HG03196 (cell line): ENCODE results near the gene GATB.
"Not testable (repeated sequence)": the region's sequence is repeated elsewhere in the genome, so short reads cannot be mapped to it uniquely, and the experiment has no call there.

Experiments used
- ATAC-seq: cut with Tn5 transposase; IDR thresholded peaks from one replicate; pipeline ENCODE4 v1.9.1; 2021; ENCODE audit not compliant: unreplicated experiment

The GATB gene

GRCh38 chr4:151736361-151736760 is 24.4 kb downstream of the GATB start:
- no peak for ATAC-seq

GRCh38 chr4:151731670-151732069 is 29.1 kb downstream of the GATB start:
- not testable (repeated sequence) for ATAC-seq

GRCh38 chr4:151729731-151730559 is 30.9 kb downstream of the GATB start:
- ATAC-seq, result no peak

- no peak for ATAC-seq
Observed at GRCh38 chr4:151728679-151729078, 32.1 kb downstream of the GATB start.

GRCh38 chr4:151728006-151728405 is 32.8 kb downstream of the GATB start:
- no peak for ATAC-seq

- ATAC-seq, result no peak
Observed at GRCh38 chr4:151727365-151727764, 33.4 kb downstream of the GATB start.

GRCh38 chr4:151725087-151725486 is 35.7 kb downstream of the GATB start:
- ATAC-seq, result no peak

- no peak for ATAC-seq
Observed at GRCh38 chr4:151721916-151722315, 38.9 kb downstream of the GATB start.

GRCh38 chr4:151721466-151721865 is 39.3 kb downstream of the GATB start:
- ATAC-seq, result no peak

- ATAC-seq, result no peak
Observed at GRCh38 chr4:151719956-151720334, 40.9 kb downstream of the GATB start.

- ATAC-seq, result no peak
Observed at GRCh38 chr4:151718984-151719955, 41.5 kb downstream of the GATB start.

GRCh38 chr4:151717909-151718628 is 42.7 kb downstream of the GATB start:
- no peak for ATAC-seq

GRCh38 chr4:151717314-151717713 is 43.5 kb downstream of the GATB start:
- no peak for ATAC-seq

- ATAC-seq, result no peak
Observed at GRCh38 chr4:151716324-151716723, 44.5 kb downstream of the GATB start.

GRCh38 chr4:151715881-151716280 is 44.9 kb downstream of the GATB start:
- no peak for ATAC-seq

GRCh38 chr4:151712777-151713176 is 48.0 kb downstream of the GATB start:
- no peak for ATAC-seq

- no peak for ATAC-seq
Observed at GRCh38 chr4:151711646-151712045, 49.2 kb downstream of the GATB start.

GRCh38 chr4:151709587-151709986 is 51.2 kb downstream of the GATB start:
- no peak for ATAC-seq

GRCh38 chr4:151709071-151709470 is 51.7 kb downstream of the GATB start:
- ATAC-seq, result no peak

- ATAC-seq, result no peak
Observed at GRCh38 chr4:151708100-151708499, 52.7 kb downstream of the GATB start.

- ATAC-seq, result no peak
Observed at GRCh38 chr4:151703401-151703800, 57.4 kb downstream of the GATB start.
